OCI-LY3 (cell line): ENCODE data around the gene ELOVL1.

ENCODE experiments used
- CTCF ChIP-seq: fragments of 200-600, 300-600 bp; sonication (generic); IDR thresholded peaks from 2 replicates; pipeline ENCODE4 v1.5.1; 2014; ENCODE audit warnings: antibody characterized with exemption, low read length, low read depth
- EZH2phosphoT487 ChIP-seq: fragments of 200-600 bp; shearing (Covaris generic); IDR thresholded peaks from 2 replicates; pipeline ENCODE4 v1.6.1; 2018; ENCODE audit warnings: antibody characterized with exemption, mixed run types, low read depth

DNA sequence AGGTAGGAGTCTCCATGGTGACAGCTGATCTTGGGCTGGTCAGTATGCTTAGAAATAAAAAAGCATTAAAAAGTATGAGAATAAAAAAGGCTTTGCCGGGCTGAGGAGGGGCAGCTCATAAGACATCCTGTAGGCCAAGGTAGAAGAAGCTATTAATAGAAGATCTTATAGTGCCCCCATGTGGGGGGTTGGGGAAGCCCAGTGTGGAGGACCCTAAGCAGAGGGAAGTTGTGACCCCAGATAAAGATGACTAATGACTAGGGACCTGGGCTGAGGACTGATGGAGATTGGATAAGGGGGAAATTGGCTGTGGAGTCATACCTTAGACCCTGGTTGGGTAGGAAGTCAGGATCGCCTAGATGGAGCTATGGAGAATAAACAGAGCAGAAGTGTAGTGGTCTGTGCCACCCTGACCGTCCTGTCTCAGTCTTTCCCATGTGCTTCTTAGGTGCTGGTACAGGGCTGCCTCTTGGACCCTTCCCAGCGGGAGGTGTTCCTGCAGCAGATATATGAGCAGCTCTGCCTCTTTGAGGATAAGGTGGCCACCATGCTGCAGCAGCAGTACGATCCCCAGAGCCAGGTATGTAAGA lies 46.9 kb upstream of the ELOVL1 start:
- TF ChIP-seq EZH2phosphoT487 (no peak), CTCF (peak; percentile 46)
